Endothelial cell of umbilical vein (primary cell): Measurements from ENCODE around the gene BRSK2. TPM values are rescaled to one million over a fixed set of nuclear protein-coding genes. Genes with fewer than 3 reads are reported as not detected.

Experiments
- BruUV-seq: library from RNA; stranded (reverse); fragments of 400-500 nt; replicated peaks from 2 replicates; lab custom pipeline; 2021; lab: Mats Ljungman, UMichigan
- CTCF ChIA-PET: fragments of 300-600, 350-600 bp; sonication (Branson Sonifier 250); formaldehyde crosslinking; loops from one replicate; lab custom pipeline; 2021; ENCODE audit warnings: antibody characterized with exemption, inconsistent platforms; lab: Charles Lee
- POLR2A ChIA-PET: fragments of 300-600, 350-600 bp; sonication (Branson Sonifier 250); formaldehyde crosslinking; loops from one replicate; lab custom pipeline; 2021; ENCODE audit warnings: antibody characterized with exemption, inconsistent platforms; lab: Charles Lee
- DNase-seq: peaks from one replicate; pipeline ENCODE4 v3.0.0-alpha.2; 2011; ENCODE audit warnings: low read depth, low spot score
- FAIRE-seq: peaks from 2 replicates; lab custom pipeline; 2011; peaks lifted over from hg19 to GRCh38; lab: Jason Lieb, UNC
- H2AFZ ChIP-seq: 2 replicates; pipeline ENCODE4 v1.6.0; 2012; ENCODE audit warnings: low read depth, low read length, control low read depth, inconsistent platforms
- H3K27ac ChIP-seq: 2 replicates; pipeline ENCODE4 v1.5.1; 2011; ENCODE audit warnings: low read depth, mild to moderate bottlenecking, control low read depth, low read length, moderate library complexity; ENCODE audit not compliant: insufficient read depth
- H3K27me3 ChIP-seq, 2 experiments: 2 replicates each; pipeline versions ENCODE4 v1.6.0 to v1.6.1; 2011; ENCODE audit warnings: low read length in 2 of 2, mixed read lengths in 1 of 2; ENCODE audit not compliant: control insufficient read depth in 2 of 2, insufficient read depth in 2 of 2
- H3K36me3 ChIP-seq, 2 experiments: 2 replicates in 1 of 2; 3 replicates in 1 of 2; pipeline ENCODE4 v1.5.1; 2011; ENCODE audit warnings: low read length in 2 of 2, mild to moderate bottlenecking in 1 of 2, moderate library complexity in 1 of 2; ENCODE audit not compliant: control insufficient read depth in 2 of 2, insufficient read depth in 2 of 2; ENCODE audit errors: extremely low read depth in 1 of 2
- H3K4me1 ChIP-seq: 3 replicates; pipeline ENCODE4 v1.5.1; 2011; ENCODE audit warnings: mild to moderate bottlenecking, low read length; ENCODE audit not compliant: control insufficient read depth, insufficient read depth; ENCODE audit errors: extremely low read depth
- H3K4me2 ChIP-seq: 2 replicates; pipeline ENCODE4 v1.6.1; 2011; ENCODE audit warnings: low read length, control low read depth, mixed read lengths; ENCODE audit not compliant: insufficient read depth
- H3K4me3 ChIP-seq, 3 experiments: fragments of 200-600 bp in 1 of 3; sonication (generic), shearing (Covaris generic) in 1 of 3; replicated peaks in 1 of 3; 2 replicates each; pipeline ENCODE4 v1.5.1; 2011 to 2016; ENCODE audit warnings: control low read depth in 3 of 3, low read length in 3 of 3, mild to moderate bottlenecking in 2 of 3, inconsistent platforms in 1 of 3, low read depth in 1 of 3, moderate library complexity in 1 of 3; ENCODE audit not compliant: insufficient read depth in 1 of 3
- H3K79me2 ChIP-seq: 2 replicates; pipeline ENCODE4 v1.6.0; 2012; ENCODE audit warnings: low read length, inconsistent platforms; ENCODE audit not compliant: control insufficient read depth, insufficient read depth
- H3K9ac ChIP-seq: replicated peaks from 2 replicates; pipeline ENCODE3; 2011; ENCODE audit warnings: low read length, control low read depth; ENCODE audit not compliant: insufficient read depth; ENCODE audit errors: extremely low read depth
- H3K9me1 ChIP-seq: replicated peaks from 3 replicates; pipeline ENCODE4 v1.6.0; 2011; ENCODE audit warnings: mild to moderate bottlenecking, low read length; ENCODE audit not compliant: control insufficient read depth, insufficient read depth; ENCODE audit errors: extremely low read depth
- H3K9me3 ChIP-seq: replicated peaks from 2 replicates; pipeline ENCODE4 v1.5.1; 2012; ENCODE audit warnings: low read length, inconsistent platforms; ENCODE audit not compliant: control insufficient read depth, insufficient read depth
- H4K20me1 ChIP-seq: replicated peaks from 2 replicates; pipeline ENCODE3; 2011; ENCODE audit warnings: mild to moderate bottlenecking, low read length; ENCODE audit not compliant: control insufficient read depth, insufficient read depth; ENCODE audit errors: extremely low read depth
- CTCF ChIP-seq, 2 donors: IDR thresholded peaks; 1 replicate in 1 of 2; 2 replicates in 1 of 2; pipeline ENCODE4 v1.5.1; 2011; ENCODE audit warnings: low read length in 2 of 2, mild to moderate bottlenecking in 2 of 2, moderate library complexity in 2 of 2, control low read depth in 1 of 2, inconsistent platforms in 1 of 2, low read depth in 1 of 2; ENCODE audit not compliant: insufficient read depth in 1 of 2; ENCODE audit errors: extremely low read depth in 1 of 2
- EZH2 ChIP-seq: IDR thresholded peaks from 2 replicates; pipeline ENCODE4 v1.6.1; 2012; ENCODE audit warnings: borderline replicate concordance, low read depth, mild to moderate bottlenecking, moderate library complexity, low read length, inconsistent platforms; ENCODE audit not compliant: severe bottlenecking
- FOS ChIP-seq: IDR thresholded peaks from 2 replicates; pipeline ENCODE4 v1.6.1; 2011; ENCODE audit warnings: mild to moderate bottlenecking, low read length, moderate library complexity, borderline replicate concordance; ENCODE audit not compliant: insufficient read depth
- GATA2 ChIP-seq: IDR thresholded peaks from 2 replicates; pipeline ENCODE4 v1.7.0; 2011; ENCODE audit warnings: low read depth, mild to moderate bottlenecking, moderate library complexity, mixed read lengths, low read length; ENCODE audit not compliant: insufficient read length, insufficient read depth
- JUN ChIP-seq: IDR thresholded peaks from 2 replicates; pipeline ENCODE4 v1.6.1; 2011; ENCODE audit warnings: borderline replicate concordance, low read depth; ENCODE audit not compliant: insufficient read length, insufficient read depth
- MYC ChIP-seq: IDR thresholded peaks from one replicate; pipeline ENCODE4 v1.6.1; 2011; ENCODE audit warnings: mild to moderate bottlenecking, low read depth, low read length
- POLR2A ChIP-seq: IDR thresholded peaks from 2 replicates; pipeline ENCODE4 v1.6.1; 2012; ENCODE audit warnings: low read depth, mild to moderate bottlenecking, control low read depth, low read length
- POLR2AphosphoS5 ChIP-seq: IDR thresholded peaks from 2 replicates; pipeline ENCODE4 v1.6.1; 2012; ENCODE audit warnings: low read depth, mild to moderate bottlenecking, control low read depth, low read length, moderate library complexity; ENCODE audit not compliant: insufficient read depth
- dilution Hi-C: fragments of 300-500 bp; cut with MboI; formaldehyde crosslinking; loops from one replicate; pipeline ENCODE4 v1.15.0; 2019; ENCODE audit warnings: low sequenced_read_pairs; ENCODE audit not compliant: extremely low pct_ligation_motif_present
- intact Hi-C: fragments of 100-400 bp; cut with micrococcal nuclease; formaldehyde crosslinking; loops from one replicate; pipeline ENCODE4 v1.10.0; 2022
- polyA plus RNA-seq, 4 experiments: library from polyadenylated mRNA; depleted of rRNA in 3 of 4; stranded (reverse) in 3 of 4; unstranded in 1 of 4; fragments of >200 nt; gene quantifications; 2 replicates each; pipeline versions ENCODE4 v1.2.1 to v1.2.3, GENCODE V29; 2011 to 2012; ENCODE audit warnings: missing spikeins in 1 of 4
- total RNA-seq: library from RNA; stranded (reverse); gene quantifications from 2 replicates; pipeline ENCODE4 v1.2.3, GENCODE V29; 2021
- TF ChIP-seq, protein P1 (sequence below): IDR thresholded peaks from 2 replicates; pipeline ENCODE4 v1.6.1; 2011; ENCODE audit not compliant: insufficient read depth, insufficient read length

The BRSK2 gene
- total and polyA plus RNA-seq, 2 donors (not counting 3 experiments of a cell fraction or from before 2014, with no cell fraction given), result 0.08 to 0.20 TPM

DNA sequence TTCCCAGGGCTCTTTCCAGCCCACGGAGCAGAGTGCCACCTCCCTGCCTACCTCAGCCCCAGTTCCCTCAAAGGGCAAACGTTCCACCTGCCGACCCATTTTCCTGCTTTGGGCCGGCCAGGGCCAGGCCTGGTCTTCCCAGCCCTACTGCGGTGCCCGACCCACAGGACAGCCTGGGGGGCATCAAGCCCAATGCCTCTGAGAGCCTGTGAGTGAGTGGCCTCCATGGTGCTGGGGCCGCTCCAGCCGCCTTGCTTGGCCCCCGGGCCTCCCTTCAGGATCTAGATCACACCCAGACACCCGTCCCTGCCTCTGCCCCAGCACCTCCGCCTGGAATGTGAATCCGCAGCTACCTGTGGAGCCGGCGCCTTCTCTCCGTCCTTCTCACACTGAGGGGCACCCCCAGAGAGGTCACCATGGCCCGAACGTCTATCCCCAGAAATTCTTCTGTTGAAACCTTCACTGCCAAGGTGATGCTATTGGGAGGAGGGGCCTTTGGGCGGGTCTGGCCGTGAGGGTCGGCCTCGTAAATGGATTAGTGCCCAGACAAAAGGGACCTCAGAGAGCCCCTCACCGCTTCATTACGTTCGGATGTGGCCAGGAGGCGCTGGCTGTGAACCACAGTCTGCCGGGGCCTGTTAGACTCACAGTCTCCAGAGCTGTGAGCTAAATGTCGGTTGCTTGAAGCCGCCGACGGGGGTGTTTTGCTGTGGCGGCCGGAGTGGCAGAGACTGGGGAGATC is 36.2 kb upstream of the BRSK2 start:
- no peak for TF ChIP-seq POLR2A
- TF ChIP-seq, protein P1, sequence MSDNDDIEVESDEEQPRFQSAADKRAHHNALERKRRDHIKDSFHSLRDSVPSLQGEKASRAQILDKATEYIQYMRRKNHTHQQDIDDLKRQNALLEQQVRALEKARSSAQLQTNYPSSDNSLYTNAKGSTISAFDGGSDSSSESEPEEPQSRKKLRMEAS, result no peak
- no peak for TF ChIP-seq MYC
- TF ChIP-seq POLR2AphosphoS5, result no peak
- TF ChIP-seq EZH2, result no peak
- TF ChIP-seq JUN, result no peak
- no peak for TF ChIP-seq FOS
- TF ChIP-seq CTCF (IDR thresholded peaks at IDR 0.05; ENCODE audit: extremely low read depth in 1 of 2, insufficient read depth in 1 of 2, low read depth in 1 of 2, low read length in 2 of 2), result no peak
- no peak for TF ChIP-seq GATA2
- Histone ChIP-seq H4K20me1 (no peaks in the 10 kb centered on the region), H3K27ac (no peak overlapping the region), H3K79me2 (no peaks in the 10 kb centered on the region), H3K4me1 (no peaks in the 10 kb centered on the region), H3K9ac (no peak overlapping the region), H3K4me2 (no peak overlapping the region), H3K4me3 (no peak overlapping the region), H3K36me3 (no peaks in the 10 kb centered on the region), H3K27me3 (no peaks in the 10 kb centered on the region), H2AFZ (no peak overlapping the region), H3K9me3 (no peaks in the 10 kb centered on the region), H3K9me1 (no peaks in the 10 kb centered on the region)
- intact Hi-C loops, result no loop called here
- DNase-seq, result no peak
- dilution Hi-C loops, result no loop called here
- POLR2A ChIA-PET, result no interaction called here
- CTCF ChIA-PET, result no interaction called here
- no peak for FAIRE-seq
- BruUV-seq, result no TSS peak
